B cell (primary cell): ENCODE measurements around the gene AMPD2. TPM values are rescaled to one million over a fixed set of nuclear protein-coding genes. Genes with fewer than 3 reads are reported as not detected.

ENCODE experiments used
- ATAC-seq: fragments of 200-7000 bp; cut with Tn5 transposase; one replicate; pipeline ENCODE4 v1.10.0; 2021; ENCODE audit warnings: low read depth, mild to moderate bottlenecking, moderate number of reproducible peaks, moderate library complexity
- CTCF ChIA-PET: fragments of 350-600 bp; sonication (Branson Sonifier 250); formaldehyde crosslinking; loops from one replicate; lab custom pipeline; 2021; ENCODE audit warnings: antibody characterized with exemption, inconsistent platforms; lab: Charles Lee
- POLR2A ChIA-PET: fragments of 350-600 bp; sonication (Branson Sonifier 250); formaldehyde crosslinking; loops from one replicate; lab custom pipeline; 2021; ENCODE audit warnings: antibody characterized with exemption; lab: Charles Lee
- DNase-seq: peaks from one replicate; pipeline ENCODE4 v3.0.0; 2013
- H2AFZ ChIP-seq: 2 replicates; pipeline ENCODE4 v1.6.1; 2012; ENCODE audit warnings: mild to moderate bottlenecking, low read depth, low read length; ENCODE audit not compliant: insufficient read depth, poor library complexity, severe bottlenecking
- H3K27ac ChIP-seq, 2 donors: 1 replicate in 1 of 2; 2 replicates in 1 of 2; pipeline ENCODE4 v1.5.1; 2012 to 2013; ENCODE audit warnings: low read length in 2 of 2, mild to moderate bottlenecking in 2 of 2, moderate library complexity in 1 of 2
- H3K27me3 ChIP-seq, 4 experiments: fragments of 200-600 bp in 1 of 4; sonication (generic) in 1 of 4; replicated peaks in 1 of 4; 1 replicate in 2 of 4; 2 replicates in 2 of 4; pipeline versions ENCODE4 v1.6.1 to v1.7.0; 2013 to 2016; ENCODE audit warnings: low read length in 3 of 4, mild to moderate bottlenecking in 2 of 4, mixed read lengths in 1 of 4, moderate library complexity in 1 of 4; ENCODE audit not compliant: insufficient read depth in 4 of 4, control insufficient read depth in 3 of 4; ENCODE audit errors: control extremely low read depth in 1 of 4
- H3K36me3 ChIP-seq, 2 experiments: replicated peaks in 1 of 2; 1 replicate in 1 of 2; 2 replicates in 1 of 2; pipeline versions ENCODE4 v1.6.1 to v1.7.1; 2013; ENCODE audit warnings: low read length in 1 of 2; ENCODE audit not compliant: insufficient read depth in 2 of 2, control insufficient read depth in 1 of 2; ENCODE audit errors: control extremely low read depth in 1 of 2, extremely low read depth in 1 of 2
- H3K4me1 ChIP-seq, 2 donors: fragments of 200-600 bp in 1 of 2; sonication (generic) in 1 of 2; 1 replicate in 1 of 2; 2 replicates in 1 of 2; pipeline versions ENCODE4 v1.5.1 to v1.6.1; 2013 to 2017; ENCODE audit warnings: low read length in 2 of 2; ENCODE audit not compliant: control insufficient read depth in 2 of 2, insufficient read depth in 2 of 2
- H3K4me2 ChIP-seq: replicated peaks from 2 replicates; pipeline ENCODE3; 2012; ENCODE audit warnings: mild to moderate bottlenecking, low read depth, low read length; ENCODE audit not compliant: poor library complexity, severe bottlenecking
- H3K4me3 ChIP-seq, 5 experiments: fragments of 200-600 bp in 1 of 5; sonication (generic) in 1 of 5; 1 replicate in 3 of 5; 2 replicates in 2 of 5; pipeline versions ENCODE4 v1.5.1 to v1.7.0; 2011 to 2016; ENCODE audit warnings: low read length in 4 of 5, mild to moderate bottlenecking in 4 of 5, low read depth in 2 of 5, control low read depth in 1 of 5, moderate library complexity in 1 of 5; ENCODE audit not compliant: insufficient read depth in 1 of 5; ENCODE audit errors: control extremely low read depth in 1 of 5, extremely low read depth in 1 of 5
- H3K79me2 ChIP-seq: fragments of 200-600 bp; sonication (generic); one replicate; pipeline ENCODE4 v1.6.0; 2016; ENCODE audit warnings: low read length; ENCODE audit not compliant: control insufficient read depth, insufficient read depth
- H3K9ac ChIP-seq: fragments of 200-600 bp; sonication (generic); 2 replicates; pipeline ENCODE4 v1.6.1; 2017; ENCODE audit warnings: mild to moderate bottlenecking, low read length, moderate library complexity
- H3K9me3 ChIP-seq, 3 donors: one replicate each; pipeline versions ENCODE4 v1.6.1 to v1.7.1; 2013; ENCODE audit warnings: low read length in 2 of 3; ENCODE audit not compliant: control insufficient read depth in 2 of 3, insufficient read depth in 1 of 3; ENCODE audit errors: control extremely low read depth in 1 of 3
- H4K20me1 ChIP-seq: 2 replicates; pipeline ENCODE4 v1.6.0; 2012; ENCODE audit warnings: mild to moderate bottlenecking, low read length; ENCODE audit not compliant: insufficient read depth, control insufficient read depth, poor library complexity, severe bottlenecking
- H3K27ac Mint-ChIP-seq: one replicate; pipeline ENCODE4 v1.8.0; 2021; ENCODE audit warnings: mixed read lengths
- H3K27me3 Mint-ChIP-seq: one replicate; pipeline ENCODE4 v1.8.0; 2021; ENCODE audit warnings: mixed read lengths
- H3K4me1 Mint-ChIP-seq: one replicate; pipeline ENCODE4 v1.8.0; 2021; ENCODE audit warnings: mixed read lengths
- H3K4me3 Mint-ChIP-seq: one replicate; pipeline ENCODE4 v1.8.0; 2021; ENCODE audit warnings: mixed read lengths
- H3K9me3 Mint-ChIP-seq: one replicate; pipeline ENCODE4 v1.8.0; 2022; ENCODE audit warnings: mixed read lengths; ENCODE audit not compliant: insufficient read depth
- CTCF ChIP-seq: fragments of 200-600 bp; IDR thresholded peaks from one replicate; pipeline ENCODE4 v1.8.0; 2022; ENCODE audit warnings: antibody characterized with exemption, mild to moderate bottlenecking
- EZH2 ChIP-seq: IDR thresholded peaks from 2 replicates; pipeline ENCODE4 v1.6.1; 2012; ENCODE audit warnings: borderline replicate concordance, low read depth, mild to moderate bottlenecking, moderate library complexity, low read length; ENCODE audit not compliant: insufficient read depth, poor library complexity, severe bottlenecking
- WGBS: methylation state at CpG from one replicate; pipeline ENCODE4 v1.1.5; 2013; ENCODE audit warnings: missing lambda C conversion rate; ENCODE audit not compliant: insufficient coverage; 5-methylcytosine and 5-hydroxymethylcytosine counted together
- intact Hi-C: fragments of 100-400 bp; cut with micrococcal nuclease; formaldehyde crosslinking; loops from one replicate; pipeline ENCODE4 v1.10.0; 2022
- polyA plus RNA-seq: library from polyadenylated mRNA; depleted of rRNA; stranded (reverse); fragments of >200 nt; gene quantifications from 2 replicates; pipeline ENCODE4 v1.2.3, GENCODE V29; 2012
- total RNA-seq, 2 donors: library from RNA; stranded (reverse); fragments of 120-200 nt in 1 of 2; gene quantifications; 1 replicate in 1 of 2; 2 replicates in 1 of 2; pipeline versions ENCODE4 v1.2.3 to v1.2.4, GENCODE V29; 2013 to 2022

AMPD2 gene
- total and polyA plus RNA-seq, 2 donors (not counting 1 experiment from before 2014, with no cell fraction given), result 104 to 121 TPM

- TF ChIP-seq EZH2, result no peak
- no peak for TF ChIP-seq CTCF
- no peak for ATAC-seq
Observed at GRCh38 chr1:109637446-109637845, 17.8 kb downstream of the AMPD2 start.

GRCh38 chr1:109639063-109639840 is 19.6 kb downstream of the AMPD2 start:
- Histone ChIP-seq H4K20me1 (no peaks in the 10 kb centered on the region), H3K79me2 (no peaks in the 10 kb centered on the region), H2AFZ (no peak overlapping the region), H3K27ac (no peak overlapping the region), H3K27me3 (peaks cover 0 to 2% (median 0%) of the 10 kb centered on the region in 4 experiments), H3K9me3 (no peaks in the 10 kb centered on the region), H3K36me3 (no peaks in the 10 kb centered on the region), H3K4me1 (peaks cover 4 to 17% of the 10 kb centered on the region in 2 donors), H3K4me2 (no peak overlapping the region), H3K4me3 (no peak overlapping the region), H3K9ac (no peak overlapping the region)
- peak; percentile 15 for DNase-seq
- H3K4me1 Mint-ChIP-seq, result peaks cover 18% of the 10 kb centered on the region
- H3K9me3 Mint-ChIP-seq, result no peaks in the 10 kb centered on the region
- no peak for ATAC-seq
- ChIA-PET CTCF (interaction anchor here (0.6 to 16.5 kb wide), 39 partner anchors 10 to 695 kb away, joined by 3 to 276 read pairs (median 7); partner anchors contain the start of genes AHCYL1, AMPD2, ATXN7L2 and GNAI3), POLR2A (interaction anchor here (0.5 kb wide), 2 partner anchors 16 to 343 kb away, joined by 4 to 5 read pairs; no protein-coding TSS in a partner anchor)
- WGBS, result 90% methylated on average over 8 of the region's 9 CpGs
- H3K27me3 Mint-ChIP-seq, result peaks cover 4% of the 10 kb centered on the region
- no peak overlapping the region for H3K27ac Mint-ChIP-seq
- H3K4me3 Mint-ChIP-seq, result no peak overlapping the region
- intact Hi-C loops, result no loop called here
- TF ChIP-seq EZH2 (no peak), CTCF (no peak)

More at GRCh38 chr1:109637446-109637845, 17.8 kb downstream of the AMPD2 start:
- no peaks in the 10 kb centered on the region for H3K79me2 ChIP-seq
- Mint-ChIP-seq H3K27ac (no peak overlapping the region), H3K27me3 (peaks cover 4% of the 10 kb centered on the region), H3K4me3 (no peak overlapping the region), H3K4me1 (peaks cover 10% of the 10 kb centered on the region), H3K9me3 (no peaks in the 10 kb centered on the region)
- H2AFZ ChIP-seq, result no peak overlapping the region
- no peak overlapping the region for H3K4me2 ChIP-seq
- ChIA-PET POLR2A (interaction anchor here (0.8 kb wide), 1 partner anchor 89 kb away, joined by 3 read pairs; the partner anchor contains the start of gene GNAI3), CTCF (interaction anchor here (1.1 to 16.5 kb wide), 8 partner anchors 13 to 377 kb away, joined by 3 to 276 read pairs (median 50); partner anchors contain the start of genes AHCYL1, AMPD2, GNAT2 and GPR61)
- H3K9ac ChIP-seq, result no peak overlapping the region
- peaks cover 0 to 7% of the 10 kb centered on the region in 2 donors for H3K4me1 ChIP-seq
- H4K20me1 ChIP-seq, result no peaks in the 10 kb centered on the region
- H3K4me3 ChIP-seq, result no peak overlapping the region
- 92% methylated on average over 4 of the region's 7 CpGs for WGBS
- intact Hi-C loops, result no loop called here
- no peaks in the 10 kb centered on the region for H3K9me3 ChIP-seq
- peaks cover 0 to 2% (median 0%) of the 10 kb centered on the region in 4 experiments for H3K27me3 ChIP-seq
- no peaks in the 10 kb centered on the region for H3K36me3 ChIP-seq
- H3K27ac ChIP-seq, result no peak overlapping the region
- peak; percentile 1 for DNase-seq
